HepG2 (cell line): Measurements from ENCODE around the gene SLC12A9. TPM values are rescaled to one million over a fixed set of nuclear protein-coding genes. Genes with fewer than 3 reads are reported as not detected.
A peak's percentile ranks its signal among the peaks of the same experiment; 100 is the strongest.

ENCODE experiments used
- CREB1 ChIP-seq, 2 experiments: fragments of 450-650 bp in 1 of 2; IDR thresholded peaks; 2 replicates each; pipeline ENCODE4 v1.6.1; 2016 to 2017; ENCODE audit warnings: control low read depth in 1 of 2, mild to moderate bottlenecking in 1 of 2, missing compliant biosample characterization in 1 of 2, missing genetic modification characterization in 1 of 2
- GLI4 ChIP-seq: sonication (generic); formaldehyde crosslinking; IDR thresholded peaks from 2 replicates; pipeline ENCODE4 v1.5.1; 2020; ENCODE audit warnings: missing genetic modification reagents, mild to moderate bottlenecking, moderate library complexity, borderline replicate concordance
- LCORL ChIP-seq, 2 experiments: fragments of 450-650 bp in 1 of 2; sonication (generic) in 1 of 2; formaldehyde crosslinking in 1 of 2; IDR thresholded peaks; 2 replicates each; pipeline versions ENCODE4 v1.5.0 to v1.6.1; 2017 to 2020; ENCODE audit warnings: antibody characterized with exemption in 1 of 2, missing genetic modification reagents in 1 of 2
- MED8 ChIP-seq: sonication (generic); formaldehyde crosslinking; IDR thresholded peaks from 2 replicates; pipeline ENCODE4 v1.8.1; 2023; ENCODE audit warnings: mild to moderate bottlenecking, missing genetic modification reagents; ENCODE audit not compliant: insufficient replicate concordance
- MIER2 ChIP-seq: IDR thresholded peaks from 2 replicates; pipeline ENCODE4 v1.6.1; 2016; ENCODE audit warnings: missing biosample characterization, missing genetic modification reagents
- NFYB ChIP-seq: sonication (generic); formaldehyde crosslinking; IDR thresholded peaks from 2 replicates; pipeline ENCODE4 v1.4.0; 2020; ENCODE audit warnings: missing genetic modification reagents
- RFX5 ChIP-seq: IDR thresholded peaks from 2 replicates; pipeline ENCODE4 v1.6.1; 2011; ENCODE audit warnings: low read depth, low read length, improper control_type of control experiment
- RNF219 ChIP-seq: sonication (generic); formaldehyde crosslinking; IDR thresholded peaks from 2 replicates; pipeline ENCODE4 v1.5.0; 2020; ENCODE audit warnings: mild to moderate bottlenecking, missing genetic modification reagents
- SOX5 ChIP-seq: IDR thresholded peaks from 2 replicates; pipeline ENCODE4 v1.6.1; 2016; ENCODE audit warnings: borderline replicate concordance
- ZBTB46 ChIP-seq: sonication (generic); formaldehyde crosslinking; IDR thresholded peaks from 2 replicates; pipeline ENCODE4 v1.4.0; 2020; ENCODE audit warnings: mild to moderate bottlenecking, missing genetic modification reagents, borderline replicate concordance
- ZNF224 ChIP-seq: sonication (generic); formaldehyde crosslinking; IDR thresholded peaks from 2 replicates; pipeline ENCODE4 v1.5.0; 2020; ENCODE audit warnings: mild to moderate bottlenecking, missing genetic modification reagents
- ZNF605 ChIP-seq: sonication (generic); formaldehyde crosslinking; IDR thresholded peaks from 2 replicates; pipeline ENCODE4 v1.8.0; 2022; ENCODE audit warnings: mild to moderate bottlenecking, missing genetic modification reagents
- polyA plus RNA-seq, 8 experiments: library from polyadenylated mRNA; depleted of rRNA in 3 of 8; stranded (reverse) in 7 of 8; unstranded in 1 of 8; fragments of >200 nt; fragmentation: Illumina TruSeq in 4 of 8; extraction: Trizol in 4 of 8; gene quantifications; 2 replicates each; pipeline versions ENCODE4 v1.2.1 to v1.2.3, GENCODE V29; 2011 to 2016; ENCODE audit warnings: low read depth in 4 of 8, missing spikeins in 1 of 8, mixed read lengths in 1 of 8; ENCODE audit not compliant: insufficient read depth in 1 of 8
- total RNA-seq, 5 experiments: library from RNA; depleted of rRNA; stranded (reverse); fragments of >200 nt; fragmentation: Illumina TruSeq; extraction: Trizol; gene quantifications; 2 replicates each; pipeline ENCODE4 v1.2.3, GENCODE V29; 2016; ENCODE audit warnings: low read depth in 1 of 5
- TF ChIP-seq, protein P1 (sequence below): sonication (generic); formaldehyde crosslinking; IDR thresholded peaks from 2 replicates; pipeline ENCODE4 v1.4.0; 2020; ENCODE audit warnings: missing genetic modification reagents, mild to moderate bottlenecking, borderline replicate concordance
- TF ChIP-seq, protein P2 (sequence below): IDR thresholded peaks from 2 replicates; pipeline ENCODE4 v1.6.1; 2012; ENCODE audit warnings: low read depth, low read length, improper control_type of control experiment
- TF ChIP-seq, protein P3 (sequence below): conservative IDR thresholded peaks from 2 replicates; pipeline ENCODE4 v1.6.1; 2018; ENCODE audit warnings: missing genetic modification reagents
- TF ChIP-seq, protein P4 (sequence below): sonication (generic); formaldehyde crosslinking; IDR thresholded peaks from 2 replicates; pipeline ENCODE4 v1.4.0; 2020; ENCODE audit warnings: missing genetic modification reagents, borderline replicate concordance

The SLC12A9 gene
- total and polyA plus RNA-seq, 2 of the 13 experiments (the other 11 are each of a cell fraction or from before 2014, with no cell fraction given): 8.7 to 16.6 TPM

DNA sequence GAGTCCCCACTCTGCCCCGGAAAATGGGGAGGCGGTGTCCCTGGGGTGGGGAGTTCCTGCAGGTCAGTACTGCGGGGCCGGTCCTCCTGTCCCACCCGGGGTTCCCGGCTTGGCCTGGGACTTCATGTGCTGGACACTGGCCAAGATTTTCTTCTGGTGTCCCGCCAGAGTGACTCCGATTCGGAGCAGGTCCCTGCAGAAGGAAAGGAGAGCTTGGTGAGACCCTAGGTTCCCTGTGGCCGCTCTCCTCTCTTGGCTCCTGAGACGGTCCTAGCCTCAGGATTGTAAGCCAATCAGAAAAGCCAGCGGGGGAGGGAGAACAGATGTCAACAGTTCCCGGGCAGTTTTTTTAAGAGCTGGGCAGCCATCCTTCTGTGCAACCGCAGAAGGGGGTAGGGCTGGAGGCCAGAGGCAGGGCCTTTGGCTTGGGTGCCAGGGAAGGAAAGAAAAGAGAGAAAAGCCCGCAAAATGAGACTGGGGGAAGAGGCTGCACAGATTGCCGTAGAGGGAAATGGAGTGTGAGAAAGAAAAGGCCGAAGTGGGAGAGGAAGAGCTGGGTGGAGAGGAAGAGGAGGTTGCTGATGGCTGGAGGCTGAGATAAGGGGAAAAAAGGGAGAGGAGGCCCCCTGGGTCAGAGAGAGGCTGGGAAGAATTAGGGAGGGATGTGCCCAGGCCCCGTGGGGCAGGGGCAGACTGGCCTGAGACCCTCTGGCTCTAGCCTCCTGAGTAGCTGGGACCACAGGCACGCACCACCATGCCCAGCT lies 48.9 kb upstream of the SLC12A9 start (continued):
- no peak for TF ChIP-seq RNF219 (CRISPR knock-in tag)
- no peak for TF ChIP-seq ZNF605 (CRISPR knock-in tag)
- TF ChIP-seq NFYB (CRISPR knock-in tag): peak; percentile 58; the same call in 1 of the 2 replicates
- no peak for TF ChIP-seq ZBTB46 (CRISPR knock-in tag)
- TF ChIP-seq, protein P1, sequence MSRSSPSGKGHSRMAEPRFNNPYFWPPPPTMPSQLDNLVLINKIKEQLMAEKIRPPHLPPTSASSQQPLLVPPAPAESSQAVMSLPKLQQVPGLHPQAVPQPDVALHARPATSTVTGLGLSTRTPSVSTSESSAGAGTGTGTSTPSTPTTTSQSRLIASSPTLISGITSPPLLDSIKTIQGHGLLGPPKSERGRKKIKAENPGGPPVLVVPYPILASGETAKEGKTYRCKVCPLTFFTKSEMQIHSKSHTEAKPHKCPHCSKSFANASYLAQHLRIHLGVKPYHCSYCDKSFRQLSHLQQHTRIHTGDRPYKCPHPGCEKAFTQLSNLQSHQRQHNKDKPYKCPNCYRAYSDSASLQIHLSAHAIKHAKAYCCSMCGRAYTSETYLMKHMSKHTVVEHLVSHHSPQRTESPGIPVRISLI (CRISPR knock-in tag): 0 out of 2 replicates have a peak, but pooled peaks have one; percentile 20
- TF ChIP-seq, protein P2, sequence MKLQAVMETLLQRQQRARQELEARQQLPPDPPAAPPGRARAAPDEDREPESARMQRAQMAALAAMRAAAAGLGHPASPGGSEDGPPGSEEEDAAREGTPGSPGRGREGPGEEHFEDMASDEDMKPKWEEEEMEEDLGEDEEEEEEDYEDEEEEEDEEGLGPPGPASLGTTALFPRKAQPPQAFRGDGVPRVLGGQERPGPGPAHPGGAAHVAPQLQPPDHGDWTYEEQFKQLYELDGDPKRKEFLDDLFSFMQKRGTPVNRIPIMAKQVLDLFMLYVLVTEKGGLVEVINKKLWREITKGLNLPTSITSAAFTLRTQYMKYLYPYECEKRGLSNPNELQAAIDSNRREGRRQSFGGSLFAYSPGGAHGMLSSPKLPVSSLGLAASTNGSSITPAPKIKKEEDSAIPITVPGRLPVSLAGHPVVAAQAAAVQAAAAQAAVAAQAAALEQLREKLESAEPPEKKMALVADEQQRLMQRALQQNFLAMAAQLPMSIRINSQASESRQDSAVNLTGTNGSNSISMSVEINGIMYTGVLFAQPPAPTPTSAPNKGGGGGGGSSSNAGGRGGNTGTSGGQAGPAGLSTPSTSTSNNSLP: no peak
- no peak for TF ChIP-seq MIER2
- no peak for TF ChIP-seq SOX5 (CRISPR knock-in tag)
- TF ChIP-seq, protein P3, sequence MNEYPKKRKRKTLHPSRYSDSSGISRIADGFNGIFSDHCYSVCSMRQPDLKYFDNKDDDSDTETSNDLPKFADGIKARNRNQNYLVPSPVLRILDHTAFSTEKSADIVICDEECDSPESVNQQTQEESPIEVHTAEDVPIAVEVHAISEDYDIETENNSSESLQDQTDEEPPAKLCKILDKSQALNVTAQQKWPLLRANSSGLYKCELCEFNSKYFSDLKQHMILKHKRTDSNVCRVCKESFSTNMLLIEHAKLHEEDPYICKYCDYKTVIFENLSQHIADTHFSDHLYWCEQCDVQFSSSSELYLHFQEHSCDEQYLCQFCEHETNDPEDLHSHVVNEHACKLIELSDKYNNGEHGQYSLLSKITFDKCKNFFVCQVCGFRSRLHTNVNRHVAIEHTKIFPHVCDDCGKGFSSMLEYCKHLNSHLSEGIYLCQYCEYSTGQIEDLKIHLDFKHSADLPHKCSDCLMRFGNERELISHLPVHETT: no peak
- TF ChIP-seq CREB1 (IDR thresholded peaks at IDR 0.05): no peak
- peak; percentile 29; the same call in 1 of the 2 replicates for TF ChIP-seq CREB1 (CRISPR knock-in tag; IDR thresholded peaks at IDR 0.05)
- no peak for TF ChIP-seq MED8 (CRISPR knock-in tag)
- no peak for TF ChIP-seq LCORL (IDR thresholded peaks at IDR 0.05)
- TF ChIP-seq LCORL (CRISPR knock-in tag; IDR thresholded peaks at IDR 0.05): no peak
- peak; percentile 98 for TF ChIP-seq RFX5
- TF ChIP-seq, protein P4, sequence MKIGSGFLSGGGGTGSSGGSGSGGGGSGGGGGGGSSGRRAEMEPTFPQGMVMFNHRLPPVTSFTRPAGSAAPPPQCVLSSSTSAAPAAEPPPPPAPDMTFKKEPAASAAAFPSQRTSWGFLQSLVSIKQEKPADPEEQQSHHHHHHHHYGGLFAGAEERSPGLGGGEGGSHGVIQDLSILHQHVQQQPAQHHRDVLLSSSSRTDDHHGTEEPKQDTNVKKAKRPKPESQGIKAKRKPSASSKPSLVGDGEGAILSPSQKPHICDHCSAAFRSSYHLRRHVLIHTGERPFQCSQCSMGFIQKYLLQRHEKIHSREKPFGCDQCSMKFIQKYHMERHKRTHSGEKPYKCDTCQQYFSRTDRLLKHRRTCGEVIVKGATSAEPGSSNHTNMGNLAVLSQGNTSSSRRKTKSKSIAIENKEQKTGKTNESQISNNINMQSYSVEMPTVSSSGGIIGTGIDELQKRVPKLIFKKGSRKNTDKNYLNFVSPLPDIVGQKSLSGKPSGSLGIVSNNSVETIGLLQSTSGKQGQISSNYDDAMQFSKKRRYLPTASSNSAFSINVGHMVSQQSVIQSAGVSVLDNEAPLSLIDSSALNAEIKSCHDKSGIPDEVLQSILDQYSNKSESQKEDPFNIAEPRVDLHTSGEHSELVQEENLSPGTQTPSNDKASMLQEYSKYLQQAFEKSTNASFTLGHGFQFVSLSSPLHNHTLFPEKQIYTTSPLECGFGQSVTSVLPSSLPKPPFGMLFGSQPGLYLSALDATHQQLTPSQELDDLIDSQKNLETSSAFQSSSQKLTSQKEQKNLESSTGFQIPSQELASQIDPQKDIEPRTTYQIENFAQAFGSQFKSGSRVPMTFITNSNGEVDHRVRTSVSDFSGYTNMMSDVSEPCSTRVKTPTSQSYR (CRISPR knock-in tag): peak; percentile 65; the same call in 1 of the 2 replicates
- TF ChIP-seq GLI4: no peak
- TF ChIP-seq ZNF224: no peak
